Right ventricle myocardium superior (tissue), 1 donor: ENCODE measurements around the gene CEACAM21. TPM values are rescaled to one million over a fixed set of nuclear protein-coding genes. Genes with fewer than 3 reads are reported as not detected.

ENCODE experiments used
- total RNA-seq: library from RNA; stranded (reverse); fragmentation: NEBNext Ultra II Directional; extraction: Animal tissue kit (Norgen Biotek cat#: 25700); gene quantifications from one replicate; pipeline ENCODE4 v1.2.1, GENCODE V29; 2021
- donor health status: DM: no; HTN: yes; CAD: no; lungs with severe emphysema.

Gene CEACAM21
- total RNA-seq, 1 donor from 2014 or later: 0.86 TPM

Other genes starting within 250 kb of the CEACAM21 start
- 13.1 TPM for gene TGFB1, start 222.2 kb upstream of the CEACAM21 start, total RNA-seq
- 2.6 TPM for gene B9D2, start 212.0 kb upstream of the CEACAM21 start, total RNA-seq
- gene TMEM91, start 199.6 kb upstream of the CEACAM21 start, total RNA-seq: 3.5 TPM
- gene EXOSC5, start 178.8 kb upstream of the CEACAM21 start, total RNA-seq: 17.4 TPM
- gene BCKDHA, start 178.3 kb upstream of the CEACAM21 start, total RNA-seq: 50.4 TPM
- 12.5 TPM for gene B3GNT8, start 148.8 kb upstream of the CEACAM21 start, total RNA-seq
- 113 TPM for gene DMAC2, start 136.3 kb upstream of the CEACAM21 start, total RNA-seq
- gene ERICH4, start 133.0 kb upstream of the CEACAM21 start, total RNA-seq: not detected
- gene CEACAM4, start 50.9 kb downstream of the CEACAM21 start, total RNA-seq: 0.46 TPM
- gene CEACAM7, start 112.1 kb downstream of the CEACAM21 start, total RNA-seq: not detected
- gene CEACAM5, start 132.5 kb downstream of the CEACAM21 start, total RNA-seq: not detected
- not detected for gene CEACAM6, start 179.4 kb downstream of the CEACAM21 start, total RNA-seq
- not detected for gene CEACAM3, start 220.4 kb downstream of the CEACAM21 start, total RNA-seq